ENCODE measurements around the gene TCF20. TPM values are rescaled to one million over a fixed set of nuclear protein-coding genes. Genes with fewer than 3 reads are reported as not detected.

The TCF20 gene
- total and polyA plus RNA-seq, 8 donors = 7.8 to 28.3 (median 17.0) TPM

DNA sequence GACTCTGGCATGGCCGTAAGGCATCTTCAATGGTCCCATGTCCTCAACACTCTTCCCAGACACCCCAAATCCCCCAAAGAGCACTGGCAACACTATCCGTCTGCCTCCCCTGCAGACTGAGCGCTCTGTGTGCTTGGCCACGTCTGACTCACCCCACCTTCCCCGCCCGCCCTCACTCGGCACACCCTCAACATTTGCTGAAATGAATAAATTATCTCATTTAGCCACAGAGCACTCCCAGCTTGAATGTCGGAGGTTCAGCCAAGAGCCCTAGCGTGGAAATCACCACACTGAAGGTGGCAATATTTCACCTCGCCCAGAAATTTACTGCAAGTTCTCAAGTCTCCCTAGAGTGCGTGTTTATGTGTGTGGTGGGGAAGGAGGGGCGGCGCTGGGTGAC lies 46.6 kb upstream of the TCF20 start:
- Histone ChIP-seq H3K36me3 (no peaks in the 10 kb centered on the region), H3K4me1 (peaks cover 0 to 8% (median 6%) of the 10 kb centered on the region in 3 donors), H3K27me3 (no peaks in the 10 kb centered on the region), H3K4me3 (no peak overlapping the region), H3K27ac (no peak overlapping the region), H3K9me3 (no peaks in the 10 kb centered on the region)
- DNase-seq (no peak), FAIRE-seq (no peak), ATAC-seq (peak in 2 of 4 donors; percentile 24 to 31)
- WGBS, 2 donors = 81 to 86% methylated on average over 13 of the region's 13 CpGs
- TF ChIP-seq, protein P1, sequence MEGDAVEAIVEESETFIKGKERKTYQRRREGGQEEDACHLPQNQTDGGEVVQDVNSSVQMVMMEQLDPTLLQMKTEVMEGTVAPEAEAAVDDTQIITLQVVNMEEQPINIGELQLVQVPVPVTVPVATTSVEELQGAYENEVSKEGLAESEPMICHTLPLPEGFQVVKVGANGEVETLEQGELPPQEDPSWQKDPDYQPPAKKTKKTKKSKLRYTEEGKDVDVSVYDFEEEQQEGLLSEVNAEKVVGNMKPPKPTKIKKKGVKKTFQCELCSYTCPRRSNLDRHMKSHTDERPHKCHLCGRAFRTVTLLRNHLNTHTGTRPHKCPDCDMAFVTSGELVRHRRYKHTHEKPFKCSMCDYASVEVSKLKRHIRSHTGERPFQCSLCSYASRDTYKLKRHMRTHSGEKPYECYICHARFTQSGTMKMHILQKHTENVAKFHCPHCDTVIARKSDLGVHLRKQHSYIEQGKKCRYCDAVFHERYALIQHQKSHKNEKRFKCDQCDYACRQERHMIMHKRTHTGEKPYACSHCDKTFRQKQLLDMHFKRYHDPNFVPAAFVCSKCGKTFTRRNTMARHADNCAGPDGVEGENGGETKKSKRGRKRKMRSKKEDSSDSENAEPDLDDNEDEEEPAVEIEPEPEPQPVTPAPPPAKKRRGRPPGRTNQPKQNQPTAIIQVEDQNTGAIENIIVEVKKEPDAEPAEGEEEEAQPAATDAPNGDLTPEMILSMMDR (IDR thresholded peaks at IDR 0.05) = no peak
- intact Hi-C loops (cut with DNase I) = no loop called here

DNA sequence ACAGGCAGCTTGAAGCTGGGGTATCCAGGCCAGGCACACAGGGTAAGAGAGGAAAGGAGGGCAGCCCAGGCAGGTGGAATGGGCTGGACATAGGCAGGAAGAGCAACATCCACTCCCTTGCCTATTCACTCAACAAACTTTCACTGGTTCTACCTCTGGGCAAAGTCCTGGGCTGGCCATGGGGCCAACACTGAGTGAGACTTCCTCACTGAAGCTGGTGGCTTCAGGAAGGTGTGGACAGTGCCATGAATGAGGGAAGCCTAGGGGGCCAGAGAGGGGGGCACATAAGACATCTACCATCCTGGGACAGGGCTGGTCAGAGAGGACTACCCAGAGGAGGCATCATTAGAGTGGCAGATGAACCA lies 44.9 kb upstream of the TCF20 start:
- H3K36me3 ChIP-seq = no peaks in the 10 kb centered on the region
- no peaks in the 10 kb centered on the region for H3K27me3 ChIP-seq
- ATAC-seq (no peak), FAIRE-seq (no peak), DNase-seq (no peak)
- H3K4me1 ChIP-seq = peaks cover 0 to 8% (median 6%) of the 10 kb centered on the region in 3 donors
- TF ChIP-seq, protein P1 (IDR thresholded peaks at IDR 0.05) = no peak
- no peaks in the 10 kb centered on the region for H3K9me3 ChIP-seq
- H3K27ac ChIP-seq = no peak overlapping the region
- H3K4me3 ChIP-seq = no peak overlapping the region
- intact Hi-C loops (cut with DNase I) = no loop called here

DNA sequence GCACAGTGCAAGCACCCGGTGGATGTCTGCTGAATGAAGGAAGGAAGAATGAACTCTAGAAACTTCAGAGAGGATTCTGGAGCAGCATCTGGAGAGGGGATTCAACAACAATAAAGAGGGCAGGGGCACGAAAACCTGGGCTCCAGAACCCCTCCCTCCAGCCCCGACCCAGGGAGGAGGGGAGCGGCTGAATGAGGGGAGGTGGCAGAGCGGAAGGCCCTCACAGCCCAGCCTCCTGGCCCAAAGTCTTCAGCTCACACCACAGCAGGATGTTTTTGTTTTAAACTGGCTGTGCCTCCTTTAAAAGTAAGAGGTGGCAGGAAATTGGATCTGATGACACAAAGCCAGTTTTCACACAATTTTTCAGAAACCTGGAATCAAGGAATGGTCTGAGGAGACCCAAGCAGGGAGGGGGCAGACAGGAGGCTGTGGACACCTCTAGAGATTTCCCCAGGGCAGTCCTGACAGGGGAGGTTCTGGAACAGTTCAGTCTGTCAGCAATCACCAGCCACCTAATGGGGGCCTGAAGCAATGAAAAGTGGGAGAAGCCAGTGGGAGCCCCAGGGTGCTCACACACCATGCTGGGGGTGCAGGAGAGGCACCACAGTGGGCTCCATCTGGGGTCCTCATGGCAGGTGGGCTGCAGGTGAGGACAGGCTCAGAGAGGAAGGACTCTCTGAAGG lies 44.4 kb upstream of the TCF20 start:
- DNase-seq = no peak
- H3K4me1 ChIP-seq = peaks cover 0 to 8% (median 6%) of the 10 kb centered on the region in 3 donors

DNA sequence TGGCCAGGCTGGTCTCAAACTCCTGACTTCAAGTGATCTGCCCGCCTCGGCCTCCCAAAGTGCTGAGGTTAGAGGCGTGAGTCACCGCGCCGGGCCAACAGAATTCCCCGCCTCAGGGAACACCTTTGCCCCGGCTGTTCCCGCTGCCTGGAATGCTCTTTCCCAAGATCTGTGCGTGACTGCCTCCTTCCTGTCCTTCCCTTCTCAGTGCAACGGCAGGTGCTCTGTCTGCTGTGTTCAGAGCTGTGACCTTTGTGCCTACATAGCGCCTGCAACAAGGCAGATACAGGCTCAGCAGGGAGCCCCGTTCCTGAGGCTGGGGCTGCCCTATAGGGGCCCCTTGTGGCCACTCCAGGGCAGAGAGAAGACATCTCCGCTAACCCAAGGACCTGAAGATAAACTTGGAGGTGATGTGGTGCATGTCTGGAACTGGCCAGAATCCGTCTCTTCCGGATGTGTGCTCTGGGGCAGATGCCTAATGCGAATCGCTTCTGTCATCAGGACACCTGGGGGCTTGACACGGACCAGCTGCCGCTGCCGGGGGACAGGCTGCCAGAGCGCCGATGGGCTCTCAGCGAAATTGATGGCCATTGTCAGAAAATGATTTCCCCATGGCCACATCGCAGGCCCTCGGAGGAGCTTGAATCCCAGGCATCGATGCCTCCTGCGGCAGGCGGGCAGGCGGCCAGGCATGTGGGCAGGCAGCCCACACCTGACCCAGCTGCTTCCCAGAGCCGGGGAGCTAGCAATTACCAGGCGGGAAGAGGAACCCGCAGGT lies 43.5 kb upstream of the TCF20 start:
- H3K4me3 ChIP-seq = no peak overlapping the region
- 22 to 23% methylated on average over 31 to 33 of the region's 33 CpGs for WGBS, 2 donors
- no peaks in the 10 kb centered on the region for H3K9me3 ChIP-seq
- intact Hi-C loops (cut with DNase I) = no loop called here
- TF ChIP-seq, protein P1 (IDR thresholded peaks at IDR 0.05) = peak in 2 of 4 donors; percentile 20 to 21
- peaks cover 0 to 8% (median 6%) of the 10 kb centered on the region in 3 donors for H3K4me1 ChIP-seq
- DNase-seq = peak; percentile 44 to 89 (median 75)
- FAIRE-seq = no peak
- no peaks in the 10 kb centered on the region for H3K27me3 ChIP-seq
- no peak overlapping the region for H3K27ac ChIP-seq
- H3K36me3 ChIP-seq = no peaks in the 10 kb centered on the region
- peak; percentile 78 to 89 (median 82) for ATAC-seq

More for the DNA sequence above, 44.4 kb upstream of the TCF20 start:
- H3K9me3 ChIP-seq = no peaks in the 10 kb centered on the region
- no peaks in the 10 kb centered on the region for H3K27me3 ChIP-seq
- no peak overlapping the region for H3K4me3 ChIP-seq
- 62 to 74% methylated on average over 5 of the region's 5 CpGs for WGBS, 2 donors
- ATAC-seq (no peak), FAIRE-seq (no peak)
- intact Hi-C loops (cut with DNase I) = no loop called here
- TF ChIP-seq, protein P1 (IDR thresholded peaks at IDR 0.05) = no peak
- no peak overlapping the region for H3K27ac ChIP-seq
- H3K36me3 ChIP-seq = no peaks in the 10 kb centered on the region

DNA sequence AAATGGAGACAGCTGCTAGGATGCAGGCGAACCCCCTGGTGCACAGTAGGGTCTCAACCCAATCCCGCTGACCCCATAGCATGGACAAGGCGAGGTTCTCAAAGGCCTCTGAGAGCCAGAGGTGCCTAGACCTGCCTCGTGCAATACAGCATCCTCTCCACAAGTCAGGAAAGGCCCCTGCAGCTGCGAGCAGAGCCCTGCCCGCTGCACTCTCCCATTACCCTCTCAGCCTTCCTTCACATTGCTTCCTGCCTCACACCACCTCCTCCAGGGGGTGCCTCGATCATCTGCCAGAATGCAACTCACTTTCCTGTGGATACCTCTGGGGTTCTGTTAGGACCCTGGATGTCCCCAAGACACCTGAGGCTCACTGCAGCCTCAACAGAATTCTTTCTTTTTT lies 42.8 kb upstream of the TCF20 start:
- ATAC-seq (no peak), FAIRE-seq (no peak), DNase-seq (no peak)
- TF ChIP-seq, protein P1 (IDR thresholded peaks at IDR 0.05) = no peak
- Histone ChIP-seq H3K4me3 (no peak overlapping the region), H3K27me3 (no peaks in the 10 kb centered on the region), H3K27ac (no peak overlapping the region), H3K4me1 (peaks cover 0 to 8% (median 6%) of the 10 kb centered on the region in 3 donors), H3K36me3 (no peaks in the 10 kb centered on the region), H3K9me3 (no peaks in the 10 kb centered on the region)
- 86 to 94% methylated on average over 7 of the region's 7 CpGs for WGBS, 2 donors
- intact Hi-C loops (cut with DNase I) = no loop called here

Data from pancreas (tissue), 10 donors.